RWPE2 (cell line): ENCODE measurements around the gene TRIO.

Experiments
- ATAC-seq: fragments of 200-7000 bp; cut with Tn5 transposase; 3 replicates; pipeline ENCODE4 v1.9.1; 2021; ENCODE audit warnings: low read depth
- DNase-seq: peaks from one replicate; pipeline ENCODE4 v3.0.0-alpha.2; 2020; ENCODE audit warnings: low spot score
- H3K27ac ChIP-seq: fragments of 450-650 bp; 2 replicates; pipeline ENCODE4 v1.5.1; 2017; ENCODE audit warnings: mild to moderate bottlenecking; ENCODE audit not compliant: poor library complexity, severe bottlenecking
- H3K27me3 ChIP-seq: fragments of 250-450 bp; sonication (Bioruptor Pico); 2 replicates; pipeline ENCODE4 v1.5.1; 2021; ENCODE audit warnings: mild to moderate bottlenecking, moderate library complexity; ENCODE audit not compliant: insufficient read depth, poor library complexity, severe bottlenecking
- H3K36me3 ChIP-seq: fragments of 250-450 bp; sonication (Bioruptor Pico); 2 replicates; pipeline ENCODE4 v1.5.1; 2020; ENCODE audit warnings: low read depth, mild to moderate bottlenecking, moderate library complexity
- H3K4me1 ChIP-seq: fragments of 250-450 bp; sonication (Bioruptor Pico); 2 replicates; pipeline ENCODE4 v1.5.1; 2021; ENCODE audit warnings: mild to moderate bottlenecking, moderate library complexity; ENCODE audit not compliant: insufficient read depth, poor library complexity, severe bottlenecking
- H3K4me3 ChIP-seq: fragments of 250-450 bp; sonication (Bioruptor Pico); 2 replicates; pipeline ENCODE4 v1.5.1; 2021; ENCODE audit warnings: mild to moderate bottlenecking, moderate library complexity; ENCODE audit not compliant: severe bottlenecking
- H3K9me3 ChIP-seq: fragments of 250-450 bp; sonication (Bioruptor Pico); 2 replicates; pipeline ENCODE4 v1.5.1; 2021; ENCODE audit warnings: mild to moderate bottlenecking, moderate library complexity; ENCODE audit not compliant: severe bottlenecking
- CTCF ChIP-seq: fragments of 450-650 bp; IDR thresholded peaks from one replicate; pipeline ENCODE4 v1.5.1; 2017; ENCODE audit warnings: mild to moderate bottlenecking, moderate library complexity; ENCODE audit not compliant: poor library complexity, severe bottlenecking

TRIO gene

GRCh38 chr5:14436801-14437542, 293.8 kb downstream of the TRIO start:
- ATAC-seq (no peak), DNase-seq (no peak)
- no peak overlapping the region for H3K4me3 ChIP-seq
- H3K4me1 ChIP-seq: no peaks in the 10 kb centered on the region
- H3K36me3 ChIP-seq: peaks cover 52% of the 10 kb centered on the region
- H3K27me3 ChIP-seq: no peaks in the 10 kb centered on the region
- no peak overlapping the region for H3K27ac ChIP-seq
- no peak for TF ChIP-seq CTCF
- H3K9me3 ChIP-seq: no peaks in the 10 kb centered on the region

- Histone ChIP-seq H3K9me3 (no peaks in the 10 kb centered on the region), H3K27me3 (no peaks in the 10 kb centered on the region), H3K27ac (no peak overlapping the region), H3K36me3 (peaks cover 43% of the 10 kb centered on the region), H3K4me3 (no peak overlapping the region), H3K4me1 (peaks cover 5% of the 10 kb centered on the region)
- no peak for ATAC-seq
- no peak for TF ChIP-seq CTCF
- no peak for DNase-seq
These were observed 295.1 kb downstream of the TRIO start for GRCh38 chr5:14438195-14438606.

GRCh38 chr5:14439087-14439871, 296.1 kb downstream of the TRIO start:
- Histone ChIP-seq H3K4me1 (peaks cover 16% of the 10 kb centered on the region), H3K4me3 (no peak overlapping the region), H3K36me3 (peaks cover 35% of the 10 kb centered on the region), H3K27ac (no peak overlapping the region), H3K9me3 (no peaks in the 10 kb centered on the region), H3K27me3 (no peaks in the 10 kb centered on the region)
- TF ChIP-seq CTCF: no peak
- ATAC-seq (no peak), DNase-seq (no peak)

- peaks cover 25% of the 10 kb centered on the region for H3K4me1 ChIP-seq
- no peak for ATAC-seq
- no peaks in the 10 kb centered on the region for H3K9me3 ChIP-seq
- no peak for TF ChIP-seq CTCF
- no peak overlapping the region for H3K27ac ChIP-seq
- H3K27me3 ChIP-seq: no peaks in the 10 kb centered on the region
- no peak for DNase-seq
- no peak overlapping the region for H3K4me3 ChIP-seq
- H3K36me3 ChIP-seq: peaks cover 36% of the 10 kb centered on the region
These were observed 297.1 kb downstream of the TRIO start for GRCh38 chr5:14440223-14440581.
